ENCODE results near the gene COL12A1. TPM values are rescaled to one million over a fixed set of nuclear protein-coding genes. Genes with fewer than 3 reads are reported as not detected.

COL12A1 gene
- total RNA-seq, 1 donor from 2014 or later: 11.3 TPM

- no peaks in the 10 kb centered on the region for H3K27me3 ChIP-seq (ENCODE audit: control insufficient read depth, insufficient read depth, low read length)
Measured at GRCh38 chr6:75220357-75220756, 14.5 kb upstream of the COL12A1 start.

GRCh38 chr6:75219263-75219662 is 13.4 kb upstream of the COL12A1 start:
- Histone ChIP-seq H3K27me3 (ENCODE audit: control insufficient read depth, insufficient read depth, low read length) (no peaks in the 10 kb centered on the region), H3K36me3 (ENCODE audit: control insufficient read depth, insufficient read depth, low read length) (no peaks in the 10 kb centered on the region), H3K4me3 (ENCODE audit: low read depth, low read length) (no peak overlapping the region)
- DNase-seq (ENCODE audit: low read depth) (no peak), FAIRE-seq (no peak)
- no peak for TF ChIP-seq CTCF (IDR thresholded peaks at IDR 0.05; ENCODE audit: insufficient read depth, low read length, severe bottlenecking)

More at GRCh38 chr6:75220357-75220756, 14.5 kb upstream of the COL12A1 start:
- Histone ChIP-seq H3K4me3 (ENCODE audit: low read depth, low read length) (no peak overlapping the region), H3K36me3 (ENCODE audit: control insufficient read depth, insufficient read depth, low read length) (no peaks in the 10 kb centered on the region)
- FAIRE-seq: no peak
- peak; percentile 36 for DNase-seq (ENCODE audit: low read depth)
- TF ChIP-seq CTCF (IDR thresholded peaks at IDR 0.05; ENCODE audit: insufficient read depth, low read length, severe bottlenecking): no peak

GRCh38 chr6:75217193-75217592 is 11.3 kb upstream of the COL12A1 start:
- no peak for TF ChIP-seq CTCF (IDR thresholded peaks at IDR 0.05; ENCODE audit: insufficient read depth, low read length, severe bottlenecking)
- Histone ChIP-seq H3K27me3 (ENCODE audit: control insufficient read depth, insufficient read depth, low read length) (no peaks in the 10 kb centered on the region), H3K4me3 (ENCODE audit: low read depth, low read length) (no peak overlapping the region), H3K36me3 (ENCODE audit: control insufficient read depth, insufficient read depth, low read length) (no peaks in the 10 kb centered on the region)
- peak; percentile 60 for DNase-seq (ENCODE audit: low read depth)
- FAIRE-seq: no peak

GRCh38 chr6:75215291-75215690 is 9.4 kb upstream of the COL12A1 start:
- no peaks in the 10 kb centered on the region for H3K27me3 ChIP-seq (ENCODE audit: control insufficient read depth, insufficient read depth, low read length)
- FAIRE-seq (no peak), DNase-seq (ENCODE audit: low read depth) (no peak)
- H3K36me3 ChIP-seq (ENCODE audit: control insufficient read depth, insufficient read depth, low read length): no peaks in the 10 kb centered on the region
- no peak overlapping the region for H3K4me3 ChIP-seq (ENCODE audit: low read depth, low read length)
- TF ChIP-seq CTCF (IDR thresholded peaks at IDR 0.05; ENCODE audit: insufficient read depth, low read length, severe bottlenecking): no peak

GRCh38 chr6:75213732-75214131 is 7.9 kb upstream of the COL12A1 start:
- TF ChIP-seq CTCF (IDR thresholded peaks at IDR 0.05; ENCODE audit: insufficient read depth, low read length, severe bottlenecking): no peak
- no peak for DNase-seq (ENCODE audit: low read depth)
- H3K4me3 ChIP-seq (ENCODE audit: low read depth, low read length): no peak overlapping the region
- no peaks in the 10 kb centered on the region for H3K36me3 ChIP-seq (ENCODE audit: control insufficient read depth, insufficient read depth, low read length)
- H3K27me3 ChIP-seq (ENCODE audit: control insufficient read depth, insufficient read depth, low read length): no peaks in the 10 kb centered on the region
- no peak for FAIRE-seq

GRCh38 chr6:75213112-75213511 is 7.3 kb upstream of the COL12A1 start:
- DNase-seq (ENCODE audit: low read depth) (no peak), FAIRE-seq (no peak)
- Histone ChIP-seq H3K4me3 (ENCODE audit: low read depth, low read length) (no peak overlapping the region), H3K27me3 (ENCODE audit: control insufficient read depth, insufficient read depth, low read length) (peaks cover 1% of the 10 kb centered on the region), H3K36me3 (ENCODE audit: control insufficient read depth, insufficient read depth, low read length) (no peaks in the 10 kb centered on the region)
- TF ChIP-seq CTCF (IDR thresholded peaks at IDR 0.05; ENCODE audit: insufficient read depth, low read length, severe bottlenecking): no peak
